Thoracic aorta (tissue), 2 donors: ENCODE measurements around the gene SPEN. TPM values are rescaled to one million over a fixed set of nuclear protein-coding genes. Genes with fewer than 3 reads are reported as not detected.

ENCODE experiments used
- ATAC-seq: fragments of 150-250 bp; one replicate; pipeline ENCODE4 v1.8.0; 2017; ENCODE audit warnings: low read depth; ENCODE audit not compliant: insufficient number of reproducible peaks, low FRiP score
- DNase-seq: peaks from one replicate; pipeline ENCODE4 v3.0.0-alpha.2; 2020; ENCODE audit warnings: low spot score
- H3K27ac ChIP-seq, 2 donors: fragments of 200-600 bp; sonication (generic); 1 replicate in 1 of 2; 2 replicates in 1 of 2; pipeline ENCODE4 v1.5.1; 2016; ENCODE audit warnings: mild to moderate bottlenecking in 2 of 2, moderate library complexity in 2 of 2
- H3K27me3 ChIP-seq: fragments of 200-600 bp; sonication (generic); replicated peaks from 2 replicates; pipeline ENCODE4 v1.6.0; 2016; ENCODE audit warnings: mild to moderate bottlenecking; ENCODE audit not compliant: insufficient read depth
- H3K36me3 ChIP-seq: fragments of 200-600 bp; sonication (generic); one replicate; pipeline ENCODE4 v1.5.1; 2016
- H3K4me1 ChIP-seq, 2 donors: fragments of 200-600 bp; sonication (generic); 1 replicate in 1 of 2; 2 replicates in 1 of 2; pipeline versions ENCODE4 v1.5.1 to v1.6.0; 2016; ENCODE audit warnings: low read depth in 2 of 2, mild to moderate bottlenecking in 1 of 2; ENCODE audit not compliant: control insufficient read depth in 1 of 2
- H3K4me3 ChIP-seq: fragments of 200-600 bp; sonication (generic); 2 replicates; pipeline ENCODE4 v1.5.1; 2016; ENCODE audit warnings: mild to moderate bottlenecking
- H3K9me3 ChIP-seq: fragments of 200-600 bp; sonication (generic); 2 replicates; pipeline ENCODE4 v1.5.1; 2016
- total RNA-seq, 2 donors: library from RNA; depleted of rRNA; stranded (reverse); fragments of >200 nt; gene quantifications; one replicate each; pipeline versions ENCODE4 v1.1.0 to v1.2.3, GENCODE V29; 2016
- TF ChIP-seq, protein P1 (sequence below): fragments of 200-600 bp; sonication (generic); IDR thresholded peaks from one replicate; pipeline ENCODE4 v1.5.1; 2019; ENCODE audit warnings: antibody characterized with exemption

Gene SPEN
- total RNA-seq, 2 donors from 2014 or later: 52.3 to 96.9 TPM

DNA sequence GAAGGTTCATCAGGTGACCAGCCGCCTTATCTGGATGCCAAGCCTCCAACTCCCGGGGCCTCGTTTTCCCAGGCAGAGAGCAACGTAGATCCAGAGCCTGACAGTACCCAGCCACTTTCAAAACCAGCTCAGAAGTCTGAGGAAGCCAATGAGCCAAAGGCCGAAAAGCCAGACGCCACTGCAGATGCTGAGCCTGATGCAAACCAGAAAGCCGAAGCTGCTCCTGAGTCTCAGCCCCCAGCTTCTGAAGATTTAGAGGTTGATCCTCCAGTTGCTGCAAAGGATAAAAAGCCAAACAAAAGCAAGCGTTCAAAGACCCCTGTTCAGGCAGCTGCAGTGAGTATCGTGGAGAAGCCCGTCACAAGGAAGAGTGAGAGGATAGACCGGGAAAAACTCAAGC is 83.9 kb downstream of the SPEN start:
- no peak overlapping the region for H3K27ac ChIP-seq
- H3K27me3 ChIP-seq: no peaks in the 10 kb centered on the region
- TF ChIP-seq, protein P1, sequence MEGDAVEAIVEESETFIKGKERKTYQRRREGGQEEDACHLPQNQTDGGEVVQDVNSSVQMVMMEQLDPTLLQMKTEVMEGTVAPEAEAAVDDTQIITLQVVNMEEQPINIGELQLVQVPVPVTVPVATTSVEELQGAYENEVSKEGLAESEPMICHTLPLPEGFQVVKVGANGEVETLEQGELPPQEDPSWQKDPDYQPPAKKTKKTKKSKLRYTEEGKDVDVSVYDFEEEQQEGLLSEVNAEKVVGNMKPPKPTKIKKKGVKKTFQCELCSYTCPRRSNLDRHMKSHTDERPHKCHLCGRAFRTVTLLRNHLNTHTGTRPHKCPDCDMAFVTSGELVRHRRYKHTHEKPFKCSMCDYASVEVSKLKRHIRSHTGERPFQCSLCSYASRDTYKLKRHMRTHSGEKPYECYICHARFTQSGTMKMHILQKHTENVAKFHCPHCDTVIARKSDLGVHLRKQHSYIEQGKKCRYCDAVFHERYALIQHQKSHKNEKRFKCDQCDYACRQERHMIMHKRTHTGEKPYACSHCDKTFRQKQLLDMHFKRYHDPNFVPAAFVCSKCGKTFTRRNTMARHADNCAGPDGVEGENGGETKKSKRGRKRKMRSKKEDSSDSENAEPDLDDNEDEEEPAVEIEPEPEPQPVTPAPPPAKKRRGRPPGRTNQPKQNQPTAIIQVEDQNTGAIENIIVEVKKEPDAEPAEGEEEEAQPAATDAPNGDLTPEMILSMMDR: no peak
- no peak for ATAC-seq
- peaks cover 6 to 16% of the 10 kb centered on the region in 2 donors for H3K4me1 ChIP-seq
- H3K9me3 ChIP-seq: no peaks in the 10 kb centered on the region
- DNase-seq: no peak
- H3K4me3 ChIP-seq: no peak overlapping the region
- peaks cover 82% of the 10 kb centered on the region for H3K36me3 ChIP-seq

DNA sequence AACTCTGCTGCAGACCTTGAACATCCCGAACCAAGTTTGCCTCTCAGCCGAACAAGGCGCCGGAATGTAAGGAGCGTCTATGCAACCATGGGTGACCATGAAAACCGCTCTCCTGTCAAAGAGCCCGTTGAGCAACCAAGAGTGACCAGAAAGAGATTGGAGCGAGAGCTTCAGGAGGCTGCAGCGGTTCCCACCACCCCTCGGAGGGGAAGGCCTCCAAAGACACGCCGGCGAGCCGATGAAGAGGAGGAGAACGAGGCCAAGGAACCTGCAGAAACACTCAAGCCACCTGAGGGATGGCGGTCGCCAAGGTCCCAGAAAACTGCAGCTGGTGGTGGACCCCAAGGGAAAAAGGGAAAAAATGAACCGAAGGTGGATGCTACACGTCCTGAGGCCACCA is 84.4 kb downstream of the SPEN start:
- Histone ChIP-seq H3K27ac (no peak overlapping the region), H3K36me3 (peaks cover 86% of the 10 kb centered on the region), H3K4me3 (no peak overlapping the region), H3K4me1 (peaks cover 3 to 16% of the 10 kb centered on the region in 2 donors), H3K27me3 (no peaks in the 10 kb centered on the region), H3K9me3 (no peaks in the 10 kb centered on the region)
- TF ChIP-seq, protein P1: no peak
- no peak for ATAC-seq
- DNase-seq: no peak

DNA sequence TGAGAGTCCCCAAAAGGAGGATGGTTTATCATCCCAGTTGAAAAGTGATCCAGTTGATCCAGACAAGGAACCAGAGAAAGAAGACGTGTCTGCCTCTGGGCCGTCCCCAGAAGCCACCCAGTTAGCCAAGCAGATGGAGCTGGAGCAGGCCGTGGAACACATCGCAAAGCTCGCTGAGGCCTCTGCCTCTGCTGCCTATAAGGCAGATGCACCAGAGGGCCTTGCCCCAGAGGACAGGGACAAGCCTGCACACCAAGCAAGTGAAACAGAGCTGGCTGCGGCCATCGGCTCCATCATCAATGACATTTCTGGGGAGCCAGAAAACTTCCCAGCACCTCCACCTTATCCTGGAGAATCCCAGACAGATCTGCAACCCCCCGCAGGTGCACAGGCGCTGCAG is 85.1 kb downstream of the SPEN start:
- no peaks in the 10 kb centered on the region for H3K27me3 ChIP-seq
- TF ChIP-seq, protein P1: no peak
- no peak overlapping the region for H3K4me3 ChIP-seq
- H3K27ac ChIP-seq: no peak overlapping the region
- ATAC-seq (no peak), DNase-seq (no peak)
- peaks cover 3 to 16% of the 10 kb centered on the region in 2 donors for H3K4me1 ChIP-seq
- peaks cover 92% of the 10 kb centered on the region for H3K36me3 ChIP-seq
- no peaks in the 10 kb centered on the region for H3K9me3 ChIP-seq

DNA sequence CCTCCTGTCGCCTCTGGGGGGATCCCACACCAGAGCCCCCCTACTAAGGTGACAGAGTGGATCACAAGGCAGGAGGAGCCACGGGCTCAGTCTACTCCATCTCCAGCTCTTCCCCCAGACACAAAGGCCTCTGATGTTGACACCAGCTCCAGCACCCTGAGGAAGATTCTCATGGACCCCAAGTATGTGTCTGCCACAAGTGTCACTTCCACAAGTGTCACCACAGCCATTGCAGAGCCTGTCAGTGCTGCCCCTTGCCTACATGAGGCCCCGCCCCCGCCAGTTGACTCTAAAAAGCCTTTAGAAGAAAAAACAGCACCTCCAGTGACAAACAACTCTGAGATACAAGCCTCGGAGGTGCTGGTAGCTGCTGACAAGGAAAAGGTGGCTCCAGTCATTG is 86.2 kb downstream of the SPEN start:
- H3K4me1 ChIP-seq: peaks cover 3 to 16% of the 10 kb centered on the region in 2 donors
- peaks cover 90% of the 10 kb centered on the region for H3K36me3 ChIP-seq
- no peak overlapping the region for H3K27ac ChIP-seq
- no peak overlapping the region for H3K4me3 ChIP-seq
- no peaks in the 10 kb centered on the region for H3K9me3 ChIP-seq
- DNase-seq: no peak
- TF ChIP-seq, protein P1: no peak
- no peaks in the 10 kb centered on the region for H3K27me3 ChIP-seq
- ATAC-seq: no peak

DNA sequence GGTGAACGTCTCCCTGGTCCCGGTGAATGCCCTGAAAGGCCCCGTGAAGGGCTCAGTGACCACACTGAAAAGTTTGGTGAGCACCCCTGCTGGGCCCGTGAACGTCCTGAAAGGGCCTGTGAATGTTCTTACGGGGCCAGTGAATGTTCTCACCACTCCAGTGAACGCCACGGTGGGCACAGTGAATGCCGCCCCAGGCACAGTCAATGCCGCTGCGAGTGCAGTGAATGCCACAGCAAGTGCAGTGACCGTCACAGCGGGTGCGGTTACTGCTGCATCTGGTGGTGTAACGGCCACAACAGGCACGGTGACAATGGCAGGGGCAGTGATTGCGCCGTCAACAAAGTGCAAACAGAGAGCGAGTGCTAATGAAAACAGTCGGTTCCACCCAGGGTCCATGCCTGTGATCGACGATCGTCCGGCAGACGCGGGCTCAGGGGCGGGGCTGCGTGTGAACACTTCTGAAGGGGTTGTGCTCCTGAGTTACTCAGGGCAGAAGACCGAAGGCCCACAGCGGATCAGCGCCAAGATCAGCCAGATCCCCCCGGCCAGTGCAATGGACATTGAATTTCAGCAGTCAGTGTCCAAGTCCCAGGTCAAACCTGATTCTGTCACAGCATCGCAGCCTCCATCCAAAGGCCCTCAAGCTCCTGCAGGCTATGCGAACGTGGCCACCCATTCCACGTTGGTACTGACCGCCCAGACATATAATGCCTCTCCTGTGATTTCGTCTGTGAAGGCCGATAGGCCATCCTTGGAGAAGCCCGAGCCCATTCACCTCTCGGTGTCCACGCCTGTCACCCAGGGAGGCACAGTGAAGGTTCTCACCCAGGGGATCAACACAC is 86.9 kb downstream of the SPEN start:
- ATAC-seq: no peak

More for the DNA sequence above, 86.9 kb downstream of the SPEN start:
- Histone ChIP-seq H3K36me3 (peaks cover 93% of the 10 kb centered on the region), H3K4me3 (no peak overlapping the region), H3K27me3 (no peaks in the 10 kb centered on the region), H3K9me3 (no peaks in the 10 kb centered on the region), H3K4me1 (peaks cover 5 to 16% of the 10 kb centered on the region in 2 donors), H3K27ac (no peak overlapping the region)
- DNase-seq: no peak
- TF ChIP-seq, protein P1: no peak
